Ishikawa (cell line): Measurements from ENCODE around the gene TMEM184B.

Source experiments
- TEAD4 ChIP-seq: IDR thresholded peaks from 2 replicates; pipeline ENCODE4 v1.6.1; 2012
- TF ChIP-seq, protein P1 (sequence below): IDR thresholded peaks from 2 replicates; pipeline ENCODE4 v1.6.1; 2012

DNA sequence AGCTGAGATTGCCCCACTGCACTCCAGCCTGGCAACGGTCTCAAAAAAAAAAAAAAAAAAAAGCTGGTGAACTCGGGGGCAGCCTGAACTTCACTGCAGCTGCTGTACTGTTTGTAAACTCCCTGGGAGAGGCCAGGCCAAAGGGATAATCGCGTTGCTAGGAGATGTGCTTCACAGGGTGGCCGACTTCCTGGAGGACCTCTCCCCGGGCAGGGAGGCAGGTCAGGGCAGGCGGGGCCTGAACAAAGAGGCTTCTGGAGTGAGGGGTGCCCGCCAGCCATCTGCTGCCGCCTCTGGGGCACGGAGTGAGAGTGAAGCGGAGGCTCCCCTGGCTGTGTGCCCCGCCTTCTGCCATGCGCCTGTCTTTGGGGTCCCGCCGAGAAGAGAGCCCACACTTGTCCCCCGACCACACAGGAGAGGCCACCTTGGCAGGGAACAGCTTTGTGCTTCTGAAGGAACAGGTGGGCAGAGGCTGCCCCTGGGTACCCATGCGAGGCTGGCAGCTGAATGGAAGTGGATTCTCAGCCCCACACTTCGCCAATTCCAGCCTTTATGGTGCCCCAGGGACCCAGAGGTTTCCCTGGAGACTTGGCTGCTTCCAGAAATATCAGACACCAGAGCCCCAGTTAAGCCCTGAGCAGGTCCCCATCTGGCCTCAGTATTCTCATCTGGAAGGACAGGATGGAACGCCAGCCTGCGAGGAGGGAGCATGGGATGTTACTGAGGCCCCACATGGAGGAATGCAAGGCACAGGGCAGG, 29.6 kb downstream of the TMEM184B start:
- TF ChIP-seq, protein P1, sequence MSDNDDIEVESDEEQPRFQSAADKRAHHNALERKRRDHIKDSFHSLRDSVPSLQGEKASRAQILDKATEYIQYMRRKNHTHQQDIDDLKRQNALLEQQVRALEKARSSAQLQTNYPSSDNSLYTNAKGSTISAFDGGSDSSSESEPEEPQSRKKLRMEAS = no peak
- TF ChIP-seq TEAD4 = no peak
